Osteoblast (primary cell): ENCODE results near the gene ANKRD12. TPM values are rescaled to one million over a fixed set of nuclear protein-coding genes. Genes with fewer than 3 reads are reported as not detected.
"Not testable (repeated sequence)": the region's sequence is repeated elsewhere in the genome, so short reads cannot be mapped to it uniquely, and the experiment has no call there.

Experiments
- DNase-seq: peaks from one replicate; pipeline ENCODE4 v3.0.0; 2011; ENCODE audit warnings: low spot score, mixed read lengths; ENCODE audit not compliant: insufficient read length; ENCODE audit errors: missing footprints
- H2AFZ ChIP-seq: 2 replicates; pipeline ENCODE4 v1.6.0; 2011; ENCODE audit warnings: mild to moderate bottlenecking, low read length
- H3K27ac ChIP-seq: 2 replicates; pipeline ENCODE4 v1.5.1; 2011; ENCODE audit warnings: mild to moderate bottlenecking, low read depth, low read length, moderate library complexity
- H3K27me3 ChIP-seq: 2 replicates; pipeline ENCODE4 v1.6.0; 2012; ENCODE audit warnings: mild to moderate bottlenecking, control low read depth, inconsistent platforms, low read length, moderate library complexity; ENCODE audit not compliant: insufficient read depth
- H3K36me3 ChIP-seq: 2 replicates; pipeline ENCODE4 v1.5.1; 2011; ENCODE audit warnings: mild to moderate bottlenecking, low read length, control low read depth, moderate library complexity; ENCODE audit not compliant: insufficient read depth
- H3K4me1 ChIP-seq: 2 replicates; pipeline ENCODE4 v1.5.1; 2011; ENCODE audit warnings: mild to moderate bottlenecking, low read length, control low read depth, moderate library complexity; ENCODE audit not compliant: insufficient read depth
- H3K4me2 ChIP-seq: 2 replicates; pipeline ENCODE4 v1.6.0; 2011; ENCODE audit warnings: mild to moderate bottlenecking, low read length; ENCODE audit not compliant: insufficient read depth
- H3K4me3 ChIP-seq: fragments of 200-600 bp; sonication (generic); 3 replicates; pipeline ENCODE4 v1.5.1; 2012; ENCODE audit warnings: mild to moderate bottlenecking, low read length, inconsistent platforms; ENCODE audit not compliant: insufficient read depth
- H3K79me2 ChIP-seq: 2 replicates; pipeline ENCODE4 v1.6.0; 2012; ENCODE audit warnings: mild to moderate bottlenecking, low read length, control low read depth, inconsistent platforms; ENCODE audit not compliant: insufficient read depth
- H3K9me3 ChIP-seq: 2 replicates; pipeline ENCODE4 v1.5.1; 2011; ENCODE audit warnings: low read depth, low read length, control low read depth
- H4K20me1 ChIP-seq: 2 replicates; pipeline ENCODE4 v1.6.0; 2012; ENCODE audit warnings: mild to moderate bottlenecking, low read length, control low read depth; ENCODE audit not compliant: insufficient read depth
- CTCF ChIP-seq: IDR thresholded peaks from 2 replicates; pipeline ENCODE4 v1.5.1; 2011; ENCODE audit warnings: mild to moderate bottlenecking, low read depth, low read length, moderate library complexity; ENCODE audit errors: extremely low read depth
- total RNA-seq: library from RNA; depleted of rRNA; stranded (reverse); fragments of >200 nt; gene quantifications from 2 replicates; pipeline ENCODE4 v1.2.3, GENCODE V29; 2012

ANKRD12 gene
- 47.8 and 53.9 TPM in 2 replicates for total RNA-seq

- TF ChIP-seq CTCF, result no peak
- no peaks in the 10 kb centered on the region for H3K9me3 ChIP-seq
- DNase-seq, result peak; percentile 100
- H3K27ac ChIP-seq, result peak within 1 kb of the TSS; percentile 93
- H3K4me1 ChIP-seq, result peaks cover 36% of the 10 kb centered on the region
- peaks cover 56% of the 10 kb centered on the region for H3K79me2 ChIP-seq
- peak within 1 kb of the TSS; percentile 84 for H2AFZ ChIP-seq
- peaks cover 23% of the 10 kb centered on the region for H3K36me3 ChIP-seq
- H3K27me3 ChIP-seq, result no peaks in the 10 kb centered on the region
- H3K4me3 ChIP-seq, result peak within 1 kb of the TSS; percentile 73
- H3K4me2 ChIP-seq, result peak within 1 kb of the TSS; percentile 86
- peaks cover 6% of the 10 kb centered on the region for H4K20me1 ChIP-seq
Observed at GRCh38 chr18:9136315-9137155, at the start of gene ANKRD12. ANKRD12 (plus strand) TSS chr18:9136781; CDS start chr18:9182433, 45,652 bp downstream.

GRCh38 chr18:9087144-9087543, 49.4 kb upstream of the ANKRD12 start:
- Histone ChIP-seq H3K4me1 (no peaks in the 10 kb centered on the region), H3K27me3 (no peaks in the 10 kb centered on the region), H3K4me2 (no peak overlapping the region), H3K36me3 (no peaks in the 10 kb centered on the region), H3K4me3 (no peak overlapping the region), H3K79me2 (no peaks in the 10 kb centered on the region), H2AFZ (no peak overlapping the region), H3K27ac (no peak overlapping the region), H3K9me3 (no peaks in the 10 kb centered on the region), H4K20me1 (no peaks in the 10 kb centered on the region)
- TF ChIP-seq CTCF, result no peak
- DNase-seq, result no peak

- no peak overlapping the region for H3K4me2 ChIP-seq
- TF ChIP-seq CTCF, result no peak
- no peaks in the 10 kb centered on the region for H3K79me2 ChIP-seq
- H3K27me3 ChIP-seq, result no peaks in the 10 kb centered on the region
- no peaks in the 10 kb centered on the region for H3K36me3 ChIP-seq
- H4K20me1 ChIP-seq, result no peaks in the 10 kb centered on the region
- no peak overlapping the region for H3K4me3 ChIP-seq
- peaks cover 5% of the 10 kb centered on the region for H3K4me1 ChIP-seq
- no peak overlapping the region for H2AFZ ChIP-seq
- H3K27ac ChIP-seq, result no peak overlapping the region
- H3K9me3 ChIP-seq, result no peaks in the 10 kb centered on the region
- DNase-seq, result no peak
Observed at GRCh38 chr18:9088252-9088651, 48.3 kb upstream of the ANKRD12 start.

GRCh38 chr18:9088727-9089126, 47.9 kb upstream of the ANKRD12 start:
- DNase-seq, result peak; percentile 11
- H3K9me3 ChIP-seq, H2AFZ ChIP-seq, H3K27ac ChIP-seq, H4K20me1 ChIP-seq, H3K36me3 ChIP-seq, H3K27me3 ChIP-seq, H3K4me1 ChIP-seq, H3K4me2 ChIP-seq, H3K79me2 ChIP-seq, H3K4me3 ChIP-seq: not testable (repeated sequence)
